Measurements from ENCODE around the gene MACROD1. TPM values are rescaled to one million over a fixed set of nuclear protein-coding genes. Genes with fewer than 3 reads are reported as not detected.

Gene MACROD1
- polyA plus RNA-seq, 1 experiment = 8.1 TPM

GRCh38 chr11:64034411-64034811 lies 131.5 kb downstream of the MACROD1 start:
- no peaks in the 10 kb centered on the region; the same call in 1 of the 2 replicates for H3K9me3 ChIP-seq (ENCODE audit: control insufficient read depth, insufficient read depth, low read length)
- no peak overlapping the region for H3K4me3 ChIP-seq (ENCODE audit: low read depth, low read length)
- ChIA-PET CTCF (interaction anchor here (1.2 kb wide), 1 partner anchor 118 kb away, joined by 3 read pairs; no protein-coding TSS in a partner anchor), POLR2A (no interaction called here)
- H3K27ac ChIP-seq (ENCODE audit: low read depth, low read length) = no peak overlapping the region
- no peak for TF ChIP-seq CTCF (IDR thresholded peaks at IDR 0.05; ENCODE audit: low read depth, low read length)
- no peak for DNase-seq (ENCODE audit: low read depth, low spot score)
- peaks cover 30% of the 10 kb centered on the region for H3K27me3 ChIP-seq (ENCODE audit: control insufficient read depth, insufficient read depth, low read length)

- ChIA-PET CTCF (interaction anchor here (1.4 kb wide), 1 partner anchor 32 kb away, joined by 3 read pairs; no protein-coding TSS in a partner anchor), POLR2A (no interaction called here)
- DNase-seq (ENCODE audit: low read depth, low spot score) = no peak
These were observed 133.9 kb downstream of the MACROD1 start for GRCh38 chr11:64032050-64032449.

GRCh38 chr11:64031001-64031400 lies 134.9 kb downstream of the MACROD1 start:
- ChIA-PET POLR2A (no interaction called here), CTCF (interaction anchor here (0.5 to 0.7 kb wide), 2 partner anchors 9 to 30 kb away, joined by 3 read pairs; no protein-coding TSS in a partner anchor)
- Histone ChIP-seq H3K27me3 (ENCODE audit: control insufficient read depth, insufficient read depth, low read length) (peaks cover 30% of the 10 kb centered on the region), H3K9me3 (ENCODE audit: control insufficient read depth, insufficient read depth, low read length) (no peaks in the 10 kb centered on the region; the same call in 1 of the 2 replicates), H3K27ac (ENCODE audit: low read depth, low read length) (no peak overlapping the region), H3K4me3 (ENCODE audit: low read depth, low read length) (no peak overlapping the region)
- no peak for DNase-seq (ENCODE audit: low read depth, low spot score)
- TF ChIP-seq CTCF (IDR thresholded peaks at IDR 0.05; ENCODE audit: low read depth, low read length) = no peak

More at GRCh38 chr11:64032050-64032449, 133.9 kb downstream of the MACROD1 start:
- no peak overlapping the region for H3K27ac ChIP-seq (ENCODE audit: low read depth, low read length)
- TF ChIP-seq CTCF (IDR thresholded peaks at IDR 0.05; ENCODE audit: low read depth, low read length) = no peak
- peaks cover 33% of the 10 kb centered on the region for H3K27me3 ChIP-seq (ENCODE audit: control insufficient read depth, insufficient read depth, low read length)
- H3K9me3 ChIP-seq (ENCODE audit: control insufficient read depth, insufficient read depth, low read length) = no peaks in the 10 kb centered on the region; the same call in 1 of the 2 replicates
- H3K4me3 ChIP-seq (ENCODE audit: low read depth, low read length) = no peak overlapping the region

- no peaks in the 10 kb centered on the region; the same call in 1 of the 2 replicates for H3K9me3 ChIP-seq (ENCODE audit: control insufficient read depth, insufficient read depth, low read length)
- TF ChIP-seq CTCF (IDR thresholded peaks at IDR 0.05; ENCODE audit: low read depth, low read length) = no peak
- no peak overlapping the region for H3K27ac ChIP-seq (ENCODE audit: low read depth, low read length)
- no peak overlapping the region for H3K4me3 ChIP-seq (ENCODE audit: low read depth, low read length)
- no peak for DNase-seq (ENCODE audit: low read depth, low spot score)
- POLR2A ChIA-PET = no interaction called here
- H3K27me3 ChIP-seq (ENCODE audit: control insufficient read depth, insufficient read depth, low read length) = peaks cover 24% of the 10 kb centered on the region
- CTCF ChIA-PET = no interaction called here
These were observed 136.1 kb downstream of the MACROD1 start for GRCh38 chr11:64029773-64030172.

GRCh38 chr11:64028398-64029115 lies 137.4 kb downstream of the MACROD1 start:
- H3K27ac ChIP-seq (ENCODE audit: low read depth, low read length) = no peak overlapping the region
- no peaks in the 10 kb centered on the region for H3K9me3 ChIP-seq (ENCODE audit: control insufficient read depth, insufficient read depth, low read length)
- ChIA-PET POLR2A (no interaction called here), CTCF (no interaction called here)
- no peak for TF ChIP-seq CTCF (IDR thresholded peaks at IDR 0.05; ENCODE audit: low read depth, low read length)
- H3K4me3 ChIP-seq (ENCODE audit: low read depth, low read length) = no peak overlapping the region
- H3K27me3 ChIP-seq (ENCODE audit: control insufficient read depth, insufficient read depth, low read length) = peaks cover 14% of the 10 kb centered on the region
- DNase-seq (ENCODE audit: low read depth, low spot score) = no peak

All from AG04450 (cell line).